Measurements from ENCODE around the gene LRP1B. TPM values are rescaled to one million over a fixed set of nuclear protein-coding genes. Genes with fewer than 3 reads are reported as not detected.

Gene LRP1B
- total RNA-seq, 1 donor from 2014 or later = 8.8 TPM

DNA sequence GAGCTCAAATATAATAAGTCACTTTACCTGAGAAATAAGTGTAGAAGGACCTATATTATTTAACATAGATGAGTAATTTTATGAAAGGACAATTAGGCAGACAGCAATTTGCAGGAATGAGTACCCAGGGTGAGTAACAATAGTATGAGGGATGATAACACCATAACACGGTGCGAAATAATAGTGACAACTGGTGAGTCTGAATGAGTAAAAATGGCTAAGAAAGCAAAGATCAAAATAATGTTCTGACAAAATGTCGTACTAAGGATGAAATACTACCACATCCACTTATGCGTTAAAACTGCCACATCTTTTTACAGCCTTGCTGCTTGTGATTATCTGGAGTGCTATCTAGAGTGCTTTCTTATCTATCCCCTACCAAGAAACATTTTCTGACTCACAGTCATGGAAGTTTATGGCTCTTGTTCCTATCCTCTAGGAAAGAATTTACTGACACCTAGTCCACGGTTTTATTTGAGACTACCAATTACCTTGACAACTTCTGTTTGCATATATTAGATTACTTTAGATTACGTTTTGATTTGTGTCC lies 929.7 kb downstream of the LRP1B start:
- TF ChIP-seq, protein P1, sequence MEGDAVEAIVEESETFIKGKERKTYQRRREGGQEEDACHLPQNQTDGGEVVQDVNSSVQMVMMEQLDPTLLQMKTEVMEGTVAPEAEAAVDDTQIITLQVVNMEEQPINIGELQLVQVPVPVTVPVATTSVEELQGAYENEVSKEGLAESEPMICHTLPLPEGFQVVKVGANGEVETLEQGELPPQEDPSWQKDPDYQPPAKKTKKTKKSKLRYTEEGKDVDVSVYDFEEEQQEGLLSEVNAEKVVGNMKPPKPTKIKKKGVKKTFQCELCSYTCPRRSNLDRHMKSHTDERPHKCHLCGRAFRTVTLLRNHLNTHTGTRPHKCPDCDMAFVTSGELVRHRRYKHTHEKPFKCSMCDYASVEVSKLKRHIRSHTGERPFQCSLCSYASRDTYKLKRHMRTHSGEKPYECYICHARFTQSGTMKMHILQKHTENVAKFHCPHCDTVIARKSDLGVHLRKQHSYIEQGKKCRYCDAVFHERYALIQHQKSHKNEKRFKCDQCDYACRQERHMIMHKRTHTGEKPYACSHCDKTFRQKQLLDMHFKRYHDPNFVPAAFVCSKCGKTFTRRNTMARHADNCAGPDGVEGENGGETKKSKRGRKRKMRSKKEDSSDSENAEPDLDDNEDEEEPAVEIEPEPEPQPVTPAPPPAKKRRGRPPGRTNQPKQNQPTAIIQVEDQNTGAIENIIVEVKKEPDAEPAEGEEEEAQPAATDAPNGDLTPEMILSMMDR (IDR thresholded peaks at IDR 0.05) = no peak
- H3K36me3 ChIP-seq = no peaks in the 10 kb centered on the region
- no peak for DNase-seq (ENCODE audit: extremely low spot score in 2 of 2)

DNA sequence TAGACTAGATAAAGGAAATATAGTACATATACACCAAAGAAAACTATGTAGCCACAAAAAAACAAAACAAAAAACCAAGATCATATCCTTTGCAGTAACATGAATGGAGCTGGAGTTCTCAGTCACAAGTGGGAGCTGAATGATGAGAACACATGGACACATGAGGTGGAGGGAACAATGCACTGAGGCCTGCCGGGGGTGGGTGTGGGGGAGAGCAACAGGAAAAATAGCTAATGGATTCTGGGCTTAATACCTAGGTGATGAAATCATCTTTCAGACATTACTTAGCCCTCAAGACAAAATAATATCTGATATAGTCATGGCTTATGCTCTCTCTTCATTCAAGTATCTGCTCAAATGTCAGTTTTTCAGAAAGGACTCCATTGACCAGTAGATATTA lies 930.6 kb downstream of the LRP1B start:
- Histone ChIP-seq H3K9me3 (no peaks in the 10 kb centered on the region), H3K4me1 (no peaks in the 10 kb centered on the region), H3K27me3 (no peaks in the 10 kb centered on the region), H3K36me3 (no peaks in the 10 kb centered on the region), H3K27ac (no peak overlapping the region), H3K4me3 (no peak overlapping the region)
- no peak for DNase-seq (ENCODE audit: extremely low spot score in 2 of 2)
- intact Hi-C loops (cut with DNase I) = no loop called here
- TF ChIP-seq POLR2AphosphoS5 (IDR thresholded peaks at IDR 0.05; ENCODE audit: insufficient read depth in 1 of 2, low read depth in 1 of 2) (no peak), POLR2A (IDR thresholded peaks at IDR 0.05) (no peak)
- TF ChIP-seq, protein P1 (IDR thresholded peaks at IDR 0.05) = no peak

More for the DNA sequence above, 929.7 kb downstream of the LRP1B start:
- intact Hi-C loops (cut with DNase I) = no loop called here
- no peaks in the 10 kb centered on the region for H3K27me3 ChIP-seq
- H3K4me3 ChIP-seq = no peak overlapping the region
- H3K27ac ChIP-seq = no peak overlapping the region
- H3K9me3 ChIP-seq = no peaks in the 10 kb centered on the region
- no peaks in the 10 kb centered on the region for H3K4me1 ChIP-seq

DNA sequence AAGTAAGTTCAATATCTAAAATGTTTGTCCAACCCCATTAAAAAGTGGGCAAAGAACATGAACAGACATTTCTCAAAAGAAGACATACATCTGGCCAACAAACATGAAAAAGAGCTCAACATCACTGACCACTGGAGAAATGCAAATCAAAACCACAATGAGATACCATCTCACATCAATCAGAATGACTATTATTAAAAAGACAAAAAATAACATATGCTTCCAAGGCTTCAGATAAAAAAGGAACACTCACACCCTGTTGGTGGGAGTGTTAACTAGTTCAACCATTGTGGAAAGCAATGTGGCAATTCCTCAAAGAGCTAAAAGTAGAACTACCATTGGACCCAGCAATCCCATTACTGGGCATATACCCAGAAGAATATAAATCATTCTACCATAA lies 931.1 kb downstream of the LRP1B start:
- no peak for DNase-seq (ENCODE audit: extremely low spot score in 2 of 2)
- H3K4me3 ChIP-seq = no peak overlapping the region
- TF ChIP-seq POLR2A (IDR thresholded peaks at IDR 0.05) = no peak
- no peak for TF ChIP-seq POLR2AphosphoS5 (IDR thresholded peaks at IDR 0.05; ENCODE audit: insufficient read depth in 1 of 2, low read depth in 1 of 2)
- TF ChIP-seq, protein P1 (IDR thresholded peaks at IDR 0.05) = no peak
- H3K9me3 ChIP-seq = no peaks in the 10 kb centered on the region
- no peaks in the 10 kb centered on the region for H3K4me1 ChIP-seq
- H3K36me3 ChIP-seq = no peaks in the 10 kb centered on the region
- no peaks in the 10 kb centered on the region for H3K27me3 ChIP-seq
- intact Hi-C loops (cut with DNase I) = no loop called here
- no peak overlapping the region for H3K27ac ChIP-seq

DNA sequence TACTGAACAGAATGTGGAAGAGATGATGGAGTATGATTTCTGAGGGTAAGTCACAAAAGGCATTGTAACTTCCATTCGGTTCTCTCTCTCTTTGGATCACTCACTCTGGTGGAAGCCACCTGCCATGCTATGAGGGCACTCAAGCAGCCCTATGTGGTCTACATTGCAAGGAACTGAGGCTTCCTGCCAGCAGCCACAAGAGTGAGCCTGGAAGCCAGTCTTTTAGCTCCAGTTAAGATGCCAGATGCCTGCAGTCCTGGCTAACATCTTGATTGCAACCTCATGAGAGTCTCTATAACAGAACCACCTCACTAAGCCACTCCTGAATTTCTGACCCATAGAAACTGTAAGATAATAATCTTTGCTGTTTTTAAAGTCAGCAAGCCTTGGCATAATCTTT lies 935.7 kb downstream of the LRP1B start:
- H3K4me1 ChIP-seq = no peaks in the 10 kb centered on the region
- intact Hi-C loops (cut with DNase I) = no loop called here

DNA sequence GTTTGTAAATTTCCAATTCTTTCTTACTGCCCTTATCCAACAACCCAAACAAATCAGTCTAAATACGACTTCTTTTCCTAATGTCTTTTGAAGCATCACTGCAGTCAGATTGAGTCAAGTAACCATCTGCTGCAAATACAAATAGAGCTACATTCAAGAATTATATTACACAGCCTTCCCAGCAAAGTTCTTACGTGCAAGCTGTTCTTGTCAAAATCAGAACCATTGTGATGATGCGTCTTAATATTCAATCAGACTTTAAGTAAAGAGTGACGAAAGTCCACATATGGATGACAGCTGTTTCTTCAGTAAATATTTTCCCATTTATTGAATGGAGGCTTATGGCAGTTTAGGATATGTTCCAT lies 943.8 kb downstream of the LRP1B start:
- no peaks in the 10 kb centered on the region for H3K4me1 ChIP-seq
- H3K27me3 ChIP-seq = no peaks in the 10 kb centered on the region
- intact Hi-C loops (cut with DNase I) = no loop called here
- no peak overlapping the region for H3K4me3 ChIP-seq
- TF ChIP-seq POLR2AphosphoS5 (IDR thresholded peaks at IDR 0.05; ENCODE audit: insufficient read depth in 1 of 2, low read depth in 1 of 2) (no peak), POLR2A (IDR thresholded peaks at IDR 0.05) (no peak)
- TF ChIP-seq, protein P1 (IDR thresholded peaks at IDR 0.05) = no peak
- H3K9me3 ChIP-seq = no peaks in the 10 kb centered on the region
- no peak overlapping the region for H3K27ac ChIP-seq
- no peaks in the 10 kb centered on the region for H3K36me3 ChIP-seq
- no peak for DNase-seq (ENCODE audit: extremely low spot score in 2 of 2)

More for the DNA sequence above, 935.7 kb downstream of the LRP1B start:
- Histone ChIP-seq H3K9me3 (no peaks in the 10 kb centered on the region), H3K27me3 (no peaks in the 10 kb centered on the region), H3K36me3 (no peaks in the 10 kb centered on the region), H3K27ac (no peak overlapping the region), H3K4me3 (no peak overlapping the region)
- TF ChIP-seq POLR2A (IDR thresholded peaks at IDR 0.05) (no peak), POLR2AphosphoS5 (IDR thresholded peaks at IDR 0.05; ENCODE audit: insufficient read depth in 1 of 2, low read depth in 1 of 2) (no peak)
- TF ChIP-seq, protein P1 (IDR thresholded peaks at IDR 0.05) = no peak
- DNase-seq (ENCODE audit: extremely low spot score in 2 of 2) = no peak

Measured in vagina (tissue), 2 donors.